NCI-H2196 treated with DMSO at 0.1 percent for 48 hours (cell line): ENCODE results near the gene MADD.
"Not testable (repeated sequence)": the region's sequence is repeated elsewhere in the genome, so short reads cannot be mapped to it uniquely, and the experiment has no call there.

Experiments used
- DNase-seq: peaks from one replicate; lab custom pipeline; 2025; ENCODE audit not compliant: unreplicated experiment; lab: John Stamatoyannopoulos, UW

MADD gene

DNA sequence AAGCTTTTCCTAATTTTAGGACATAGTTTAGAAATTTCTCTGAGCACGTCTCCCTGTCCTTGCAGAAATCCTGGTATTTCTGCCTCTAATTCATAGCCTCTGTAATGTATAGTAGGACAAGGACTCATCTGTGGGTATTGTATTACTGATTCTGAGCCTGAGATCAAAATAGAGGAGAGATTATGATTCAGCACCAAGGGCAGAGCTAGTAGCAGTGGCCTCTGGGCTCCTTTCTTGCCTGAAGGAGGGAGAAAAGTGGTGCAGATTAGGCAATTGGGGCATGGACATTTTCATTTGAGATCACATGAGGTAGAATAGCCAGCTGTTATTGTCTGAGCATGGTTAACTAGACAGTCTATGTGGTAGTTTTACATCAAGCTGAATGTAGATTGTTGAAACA, 2.8 kb downstream of the MADD start:
- no peak for DNase-seq

DNA sequence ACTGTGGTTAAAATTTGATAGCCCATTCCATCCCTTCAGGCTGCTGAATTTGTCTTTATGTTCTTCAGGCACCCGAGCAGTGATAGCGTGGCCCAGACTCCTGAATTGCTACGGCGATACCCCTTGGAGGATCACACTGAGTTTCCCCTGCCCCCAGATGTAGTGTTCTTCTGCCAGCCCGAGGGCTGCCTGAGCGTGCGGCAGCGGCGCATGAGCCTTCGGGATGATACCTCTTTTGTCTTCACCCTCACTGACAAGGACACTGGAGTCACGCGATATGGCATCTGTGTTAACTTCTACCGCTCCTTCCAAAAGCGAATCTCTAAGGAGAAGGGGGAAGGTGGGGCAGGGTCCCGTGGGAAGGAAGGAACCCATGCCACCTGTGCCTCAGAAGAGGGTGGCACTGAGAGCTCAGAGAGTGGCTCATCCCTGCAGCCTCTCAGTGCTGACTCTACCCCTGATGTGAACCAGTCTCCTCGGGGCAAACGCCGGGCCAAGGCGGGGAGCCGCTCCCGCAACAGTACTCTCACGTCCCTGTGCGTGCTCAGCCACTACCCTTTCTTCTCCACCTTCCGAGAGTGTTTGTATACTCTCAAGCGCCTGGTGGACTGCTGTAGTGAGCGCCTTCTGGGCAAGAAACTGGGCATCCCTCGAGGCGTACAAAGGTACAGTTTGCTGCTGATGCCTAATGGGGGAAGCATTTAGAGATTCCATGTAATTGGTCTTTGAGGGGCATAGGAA, 4.7 kb downstream of the MADD start:
- no peak for DNase-seq

GRCh38 chr11:47276923-47277322, 7.0 kb downstream of the MADD start:
- no peak for DNase-seq

DNA sequence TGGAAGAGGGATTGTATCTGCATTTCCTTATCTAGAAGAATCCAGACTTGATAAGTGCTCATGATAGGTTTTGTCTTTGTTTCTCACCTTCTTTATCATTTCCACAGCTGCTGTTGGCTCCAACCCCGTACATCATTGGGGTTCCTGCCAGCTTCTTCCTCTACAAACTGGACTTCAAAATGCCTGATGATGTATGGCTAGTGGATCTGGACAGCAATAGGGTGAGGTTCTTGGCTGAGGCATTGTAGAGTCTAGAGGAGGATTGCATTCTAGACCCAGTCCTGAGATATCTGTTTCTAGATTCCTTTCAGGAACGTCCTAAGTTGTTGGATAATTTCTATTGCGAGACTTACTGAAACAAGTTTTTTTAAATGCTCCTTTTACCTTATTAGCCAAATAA, 8.1 kb downstream of the MADD start:
- DNase-seq = no peak

DNA sequence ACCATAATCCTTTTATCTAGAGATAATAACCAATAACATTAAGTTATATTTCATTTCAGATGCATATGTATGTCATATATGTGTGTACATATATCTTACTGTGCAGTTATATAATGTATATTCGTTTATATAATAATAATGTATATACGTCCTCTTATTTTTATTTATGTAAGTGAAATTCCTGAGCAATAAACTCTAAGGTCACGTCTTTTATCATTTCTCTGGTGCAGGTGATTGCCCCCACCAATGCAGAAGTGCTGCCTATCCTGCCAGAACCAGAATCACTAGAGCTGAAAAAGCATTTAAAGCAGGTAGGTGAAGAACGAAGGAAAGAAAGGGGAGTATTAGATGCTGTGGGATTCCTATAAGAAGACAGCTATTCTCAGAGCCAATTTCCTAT, 8.8 kb downstream of the MADD start:
- no peak for DNase-seq

- no peak for DNase-seq
Observed at GRCh38 chr11:47280099-47280498, 10.2 kb downstream of the MADD start.

DNA sequence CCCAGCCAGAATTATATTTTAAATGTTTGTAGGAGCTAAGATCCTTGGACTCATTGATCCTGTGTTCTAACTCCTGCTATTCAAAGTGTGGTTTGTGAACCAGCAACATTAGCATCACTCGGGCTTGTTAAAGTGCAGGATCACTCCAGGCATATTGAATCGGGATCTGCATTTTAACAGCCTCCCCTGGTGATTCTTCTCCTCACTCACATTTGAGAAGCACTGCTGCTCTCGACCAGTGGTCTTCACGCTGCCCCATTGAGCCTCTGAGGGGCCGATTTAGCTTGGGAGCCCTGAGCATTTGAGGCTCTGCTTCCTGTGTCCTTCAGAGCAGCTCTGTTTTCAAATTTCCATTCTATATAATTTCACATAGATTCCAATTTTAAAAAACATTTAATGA, 10.9 kb downstream of the MADD start:
- DNase-seq = no peak

DNA sequence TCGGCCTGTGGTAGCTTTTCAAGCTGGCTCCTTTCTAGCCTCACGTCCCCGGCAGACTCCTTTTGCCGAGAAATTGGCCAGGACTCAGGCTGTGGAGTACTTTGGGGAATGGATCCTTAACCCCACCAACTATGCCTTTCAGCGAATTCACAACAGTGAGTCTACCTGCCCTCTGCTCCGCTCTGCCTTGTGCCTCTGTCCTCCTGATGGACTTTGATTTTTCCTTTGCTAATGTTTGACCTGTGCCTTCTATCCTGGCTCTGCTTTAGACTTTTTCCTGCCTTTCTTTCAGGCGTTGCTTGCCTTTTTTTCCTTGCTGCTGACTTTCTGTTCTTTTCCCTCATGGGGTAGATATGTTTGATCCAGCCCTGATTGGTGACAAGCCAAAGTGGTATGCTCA, 12.5 kb downstream of the MADD start:
- DNase-seq = no peak

DNA sequence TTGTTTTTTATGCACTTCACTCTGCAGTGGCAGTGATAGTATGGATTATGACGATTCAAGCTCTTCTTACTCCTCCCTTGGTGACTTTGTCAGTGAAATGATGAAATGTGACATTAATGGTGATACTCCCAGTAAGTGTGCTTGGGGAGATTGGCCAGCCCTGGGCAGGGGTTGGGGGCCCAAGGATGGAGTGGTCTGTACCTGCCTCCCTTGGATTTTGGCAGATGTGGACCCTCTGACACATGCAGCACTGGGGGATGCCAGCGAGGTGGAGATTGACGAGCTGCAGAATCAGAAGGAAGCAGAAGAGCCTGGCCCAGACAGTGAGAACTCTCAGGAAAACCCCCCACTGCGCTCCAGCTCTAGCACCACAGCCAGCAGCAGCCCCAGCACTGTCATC, 14.2 kb downstream of the MADD start:
- DNase-seq = no peak

DNA sequence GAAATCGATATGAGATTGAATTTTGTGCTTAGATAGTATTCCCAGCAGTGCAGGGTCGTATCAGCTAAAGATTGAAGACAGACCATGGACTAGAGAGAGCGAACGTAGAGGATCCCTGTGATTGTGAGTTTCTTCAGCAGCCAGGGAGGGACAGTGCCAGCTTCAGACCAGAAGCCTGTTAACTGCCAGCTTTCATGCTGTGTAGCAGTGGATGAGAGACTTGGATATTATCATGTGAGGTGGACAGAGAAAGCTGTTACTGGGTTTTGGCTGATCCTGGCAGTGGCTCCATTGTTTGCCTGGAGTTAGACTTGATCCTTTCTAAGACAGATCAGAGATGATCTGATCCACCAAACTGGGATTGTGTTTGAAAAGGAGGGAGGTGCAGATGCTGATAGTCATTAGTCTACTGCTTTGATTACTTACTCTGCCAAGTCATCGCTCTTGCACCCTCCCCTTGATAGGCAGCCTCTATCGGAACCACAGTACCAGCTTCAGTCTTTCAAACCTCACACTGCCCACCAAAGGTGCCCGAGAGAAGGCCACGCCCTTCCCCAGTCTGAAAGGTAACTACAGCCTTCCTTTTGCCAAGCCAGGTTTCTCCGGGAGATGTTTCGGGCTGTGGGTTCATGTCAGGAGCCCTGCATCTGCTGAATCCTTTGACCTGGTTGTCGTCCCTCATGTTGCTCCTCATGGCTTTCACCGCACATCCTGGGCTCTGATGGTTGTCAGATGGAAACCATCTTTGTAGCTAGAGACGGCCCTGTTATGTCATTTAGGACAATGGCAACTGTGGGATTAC, 16.2 kb downstream of the MADD start:
- DNase-seq = no peak

DNA sequence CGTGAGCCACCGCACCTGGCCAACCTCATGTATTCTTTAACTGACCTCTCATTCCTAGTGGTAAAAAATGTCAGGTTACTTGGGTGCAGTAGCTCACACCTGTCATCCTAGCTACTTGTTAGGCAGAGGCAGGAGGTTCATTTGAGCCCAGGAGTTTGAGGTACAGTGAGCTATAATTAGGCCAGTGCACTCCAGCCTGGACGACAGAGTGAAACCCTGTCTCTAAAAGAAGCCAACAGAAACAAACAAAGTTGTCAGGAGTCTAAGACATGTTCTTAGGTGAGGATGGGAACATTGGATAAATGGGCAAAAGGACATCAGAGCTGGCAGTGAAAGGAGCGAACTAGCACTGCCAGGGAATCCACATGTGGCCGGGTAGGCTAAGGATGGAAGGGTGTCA, 18.1 kb downstream of the MADD start:
- no peak for DNase-seq

- DNase-seq = no peak
Observed at GRCh38 chr11:47289856-47290255, 19.9 kb downstream of the MADD start.

- no peak for DNase-seq
Observed at GRCh38 chr11:47295385-47295784, 25.5 kb downstream of the MADD start.

DNA sequence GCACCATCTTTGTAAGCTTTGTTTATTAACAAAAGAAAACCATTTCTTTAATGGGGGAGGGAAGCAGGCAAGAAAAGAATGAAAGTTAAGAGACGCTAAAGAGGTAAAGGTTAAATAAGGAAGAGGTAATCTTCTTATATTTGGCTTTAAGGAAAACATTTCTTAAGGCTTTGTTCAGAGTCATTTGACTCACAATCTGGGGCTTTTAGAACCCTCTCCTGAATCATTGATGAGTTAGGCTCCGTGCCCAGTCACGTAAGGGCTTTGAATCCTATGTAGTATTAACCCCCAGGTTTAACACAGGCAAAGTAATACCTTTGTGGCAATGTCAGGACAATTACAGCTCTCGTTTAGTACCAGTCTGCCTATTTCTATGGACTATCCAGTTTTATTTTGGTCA, 26.1 kb downstream of the MADD start:
- no peak for DNase-seq

GRCh38 chr11:47299078-47299477, 29.1 kb downstream of the MADD start:
- DNase-seq = no peak

DNA sequence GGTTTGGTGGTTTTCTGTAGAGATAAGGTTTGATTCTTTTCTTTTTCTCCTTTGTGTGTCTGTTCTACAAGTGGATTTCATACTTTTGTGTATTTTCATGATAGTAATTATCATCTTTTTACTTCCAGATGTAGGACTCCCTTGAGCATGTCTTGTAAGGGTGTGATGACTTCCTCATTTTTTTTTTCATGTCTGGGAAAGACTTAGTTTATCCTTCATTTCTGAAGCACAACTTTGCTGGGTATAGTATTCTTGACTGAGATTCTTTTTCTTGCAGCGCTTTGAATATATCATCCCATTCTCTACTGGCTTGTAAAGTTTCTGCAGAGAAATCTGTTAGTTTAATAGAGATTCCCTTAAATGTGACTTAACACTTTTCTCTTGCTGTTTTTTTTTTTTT, 32.9 kb downstream of the MADD start:
- DNase-seq = no peak

DNA sequence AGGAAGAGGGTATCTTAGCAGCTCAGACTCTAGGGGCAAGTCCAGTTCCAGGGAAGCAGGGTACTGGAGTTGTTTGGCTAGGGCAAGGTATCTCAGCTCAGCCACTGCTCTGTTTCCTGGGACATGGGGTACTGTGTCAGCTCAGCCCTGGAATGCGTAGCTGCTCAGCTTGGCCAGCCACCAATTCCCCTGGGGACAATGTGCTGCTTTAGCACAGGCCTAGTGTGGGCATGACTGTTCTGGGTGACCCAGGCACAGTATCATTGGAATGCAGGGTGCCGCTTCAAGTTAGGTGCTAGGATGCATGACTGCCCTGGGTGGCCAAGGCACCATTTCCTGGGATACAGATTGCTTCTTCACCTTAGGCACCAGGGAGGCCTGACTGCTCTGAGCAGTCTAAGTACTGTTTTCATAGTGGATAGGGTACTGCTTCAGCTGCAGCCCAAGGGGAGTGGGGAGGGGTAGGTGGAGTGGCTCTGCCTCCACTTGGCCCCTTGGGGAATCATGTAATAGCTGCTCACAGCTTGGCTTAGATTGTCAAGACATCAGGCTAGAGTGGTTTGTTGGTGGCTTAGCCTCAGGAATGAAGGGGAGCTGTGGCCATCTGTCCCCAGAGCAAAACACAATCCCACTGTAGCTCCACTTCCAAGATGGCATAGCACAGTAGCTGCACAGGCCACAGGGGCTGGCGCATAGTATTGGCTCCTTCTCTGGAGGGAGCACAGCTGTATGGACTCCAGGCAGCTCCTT, 36.0 kb downstream of the MADD start:
- DNase-seq = no peak

GRCh38 chr11:47306484-47306844, 36.5 kb downstream of the MADD start:
- DNase-seq = no peak

DNA sequence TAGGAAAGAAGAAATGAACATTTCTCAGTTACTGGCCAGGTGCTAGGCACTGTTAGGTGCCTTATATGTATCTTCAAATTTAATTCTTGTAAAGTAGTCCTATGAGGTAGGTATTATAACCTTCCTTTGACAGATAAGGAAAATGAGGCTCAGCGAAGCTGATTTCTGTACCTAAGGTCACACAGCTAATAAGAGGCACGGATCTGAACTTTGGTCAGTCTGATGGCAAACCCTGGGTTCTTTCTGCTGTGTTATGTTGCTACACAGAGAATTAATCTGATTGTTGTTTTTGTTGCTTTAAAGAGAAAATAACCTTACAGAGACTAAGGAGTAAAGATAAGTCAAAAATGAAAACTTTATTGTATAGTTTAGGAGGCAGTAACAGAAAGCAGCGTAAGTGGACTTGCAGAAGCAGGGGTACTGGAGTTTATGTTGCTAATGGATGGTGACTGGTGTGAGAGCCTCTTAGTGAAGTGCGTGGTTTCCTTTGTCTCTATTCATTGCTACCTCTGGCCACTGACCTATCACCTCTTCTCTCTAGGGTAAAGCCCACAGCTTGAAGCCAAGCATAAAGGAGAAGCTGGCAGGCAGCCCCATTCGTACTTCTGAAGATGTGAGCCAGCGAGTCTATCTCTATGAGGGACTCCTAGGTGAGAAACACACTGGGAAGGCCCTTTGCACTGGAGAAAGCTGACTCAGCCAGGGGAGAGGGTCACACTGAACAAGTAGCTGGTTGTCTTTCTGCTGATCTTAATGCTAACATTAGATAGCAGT, 38.3 kb downstream of the MADD start:
- peak; percentile 56 for DNase-seq

GRCh38 chr11:47314992-47315391, 45.1 kb downstream of the MADD start:
- DNase-seq = no peak

DNA sequence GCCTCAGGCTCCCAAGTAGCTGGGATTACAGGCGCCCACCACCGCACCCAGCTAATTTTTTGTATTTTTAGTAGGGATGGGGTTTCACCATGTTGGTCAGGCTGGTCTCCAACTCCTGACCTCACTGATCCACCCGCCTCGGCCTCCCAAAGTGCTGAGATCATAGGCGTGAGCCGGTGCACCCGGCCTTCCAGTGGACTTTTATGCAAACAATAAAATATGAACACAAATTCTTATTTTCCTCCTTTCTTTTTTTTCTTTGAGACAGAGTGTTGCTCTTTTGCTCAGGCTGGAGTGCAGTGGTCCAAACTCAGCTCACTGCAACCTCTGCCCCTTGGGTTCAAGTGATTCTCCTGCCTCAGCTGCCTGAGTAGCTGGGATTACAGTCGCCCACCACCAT, 46.6 kb downstream of the MADD start:
- DNase-seq = not testable (repeated sequence)
